Measurements from ENCODE around the gene CATSPERD. TPM values are rescaled to one million over a fixed set of nuclear protein-coding genes. Genes with fewer than 3 reads are reported as not detected.

Gene CATSPERD
- total and polyA plus RNA-seq, 9 of the 15 experiments (the other 6 are each of a cell fraction or from before 2014, with no cell fraction given) = not detected

DNA sequence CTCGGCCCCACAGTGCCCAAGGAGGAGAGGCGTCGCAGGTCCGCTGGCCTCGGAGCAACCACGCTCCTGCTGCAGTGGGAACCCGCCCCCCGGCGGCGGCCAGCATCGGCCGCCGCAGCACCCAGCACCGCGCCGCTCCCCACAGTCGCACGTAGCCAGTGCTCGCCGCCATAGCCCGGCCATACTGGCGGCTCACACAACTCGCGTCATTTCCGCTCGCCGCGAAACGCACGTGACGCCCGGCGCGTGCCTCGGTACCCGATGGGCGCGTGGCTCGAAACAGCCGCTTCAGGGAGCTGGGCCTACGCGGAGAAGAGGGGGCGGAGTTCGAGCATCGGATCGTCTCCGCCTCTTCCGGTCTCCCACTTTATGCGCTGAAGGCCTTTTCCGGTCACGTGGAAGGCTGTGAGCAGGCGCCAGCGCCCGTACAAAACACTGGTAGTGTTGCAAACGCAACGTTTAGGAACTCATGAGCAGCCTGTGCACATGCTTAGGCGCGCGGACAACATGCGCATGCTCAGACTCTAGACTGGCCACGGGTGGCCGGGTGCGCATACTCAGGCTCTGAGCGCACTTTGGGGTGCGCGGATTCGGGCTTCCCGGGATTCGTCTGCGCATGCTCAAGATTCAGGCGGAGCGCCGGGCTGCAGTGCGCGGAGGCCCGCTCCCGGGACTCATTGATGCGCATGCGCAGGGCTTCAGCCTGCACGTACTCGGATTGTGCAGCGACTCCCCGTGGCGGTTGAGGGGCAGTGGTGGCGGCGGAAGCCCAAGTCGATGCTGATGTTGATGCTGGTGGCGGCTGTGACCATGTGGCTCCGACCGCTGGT is at the start of gene CATSPERD, which contains the start of gene LONP1 (continued):
- TF ChIP-seq, protein P1, sequence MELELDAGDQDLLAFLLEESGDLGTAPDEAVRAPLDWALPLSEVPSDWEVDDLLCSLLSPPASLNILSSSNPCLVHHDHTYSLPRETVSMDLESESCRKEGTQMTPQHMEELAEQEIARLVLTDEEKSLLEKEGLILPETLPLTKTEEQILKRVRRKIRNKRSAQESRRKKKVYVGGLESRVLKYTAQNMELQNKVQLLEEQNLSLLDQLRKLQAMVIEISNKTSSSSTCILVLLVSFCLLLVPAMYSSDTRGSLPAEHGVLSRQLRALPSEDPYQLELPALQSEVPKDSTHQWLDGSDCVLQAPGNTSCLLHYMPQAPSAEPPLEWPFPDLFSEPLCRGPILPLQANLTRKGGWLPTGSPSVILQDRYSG (tag; conservative IDR thresholded peaks at IDR 0.05; ENCODE audit: low read depth) = no peak
- TF ChIP-seq ZNF41 (CRISPR knock-in tag; conservative IDR thresholded peaks at IDR 0.05) = no peak
- peak in 1 of 2 experiments; percentile 52 for TF ChIP-seq AFF1 (IDR thresholded peaks at IDR 0.05; ENCODE audit: low read depth in 1 of 2, partially characterized antibody in 2 of 2)
- TF ChIP-seq ZNF766 (CRISPR knock-in tag; conservative IDR thresholded peaks at IDR 0.05) = peak; percentile 76; the same call in 1 of the 2 replicates
- TF ChIP-seq PHF20 (IDR thresholded peaks at IDR 0.05; ENCODE audit: partially characterized antibody) = peak; percentile 76
- no peak for TF ChIP-seq DEAF1 (CRISPR knock-in tag; IDR thresholded peaks at IDR 0.05)
- TF ChIP-seq NCOR1 (IDR thresholded peaks at IDR 0.05) = peak; percentile 18; the same call in 1 of the 2 replicates
- no peak for TF ChIP-seq BACH1 (tag; IDR thresholded peaks at IDR 0.05)
- TF ChIP-seq ZNF282 (CRISPR knock-in tag; IDR thresholded peaks at IDR 0.05) = no peak; the same call in 1 of the 2 replicates
- TF ChIP-seq ETV5 (CRISPR knock-in tag; IDR thresholded peaks at IDR 0.05; ENCODE audit: low read depth) = peak; percentile 89
- peak; percentile 83 for TF ChIP-seq MBD2 (IDR thresholded peaks at IDR 0.05; ENCODE audit: borderline replicate concordance, low read depth)
- no peak for TF ChIP-seq E4F1 (CRISPR knock-in tag; IDR thresholded peaks at IDR 0.05; ENCODE audit: borderline replicate concordance)
- TF ChIP-seq TBP (optimal IDR thresholded peaks at IDR 0.05; ENCODE audit: low read depth, low read length) = peak; percentile 93
- no peak for TF ChIP-seq ILF3 (IDR thresholded peaks at IDR 0.05; ENCODE audit: borderline replicate concordance)
- TF ChIP-seq EP300 (IDR thresholded peaks at IDR 0.05; ENCODE audit: low read length) = peak; percentile 65; the same call in 1 of the 2 replicates
- peak; percentile 64; the same call in 1 of the 2 replicates for TF ChIP-seq DIDO1 (tag; IDR thresholded peaks at IDR 0.05; ENCODE audit: low read depth)
- TF ChIP-seq CAMTA2 (CRISPR knock-in tag; conservative IDR thresholded peaks at IDR 0.05) = peak; percentile 72; the same call in 1 of the 2 replicates
- TF ChIP-seq RAD51 (IDR thresholded peaks at IDR 0.05; ENCODE audit: borderline replicate concordance, low read depth) = peak; percentile 97

All from K562 (cell line).